HG02884 (cell line): ENCODE measurements around the gene KLHL26.

ENCODE experiments used
- ATAC-seq: cut with Tn5 transposase; IDR thresholded peaks from one replicate; pipeline ENCODE4 v1.9.1; 2021; ENCODE audit warnings: mild to moderate bottlenecking, moderate library complexity; ENCODE audit not compliant: unreplicated experiment

KLHL26 gene

DNA sequence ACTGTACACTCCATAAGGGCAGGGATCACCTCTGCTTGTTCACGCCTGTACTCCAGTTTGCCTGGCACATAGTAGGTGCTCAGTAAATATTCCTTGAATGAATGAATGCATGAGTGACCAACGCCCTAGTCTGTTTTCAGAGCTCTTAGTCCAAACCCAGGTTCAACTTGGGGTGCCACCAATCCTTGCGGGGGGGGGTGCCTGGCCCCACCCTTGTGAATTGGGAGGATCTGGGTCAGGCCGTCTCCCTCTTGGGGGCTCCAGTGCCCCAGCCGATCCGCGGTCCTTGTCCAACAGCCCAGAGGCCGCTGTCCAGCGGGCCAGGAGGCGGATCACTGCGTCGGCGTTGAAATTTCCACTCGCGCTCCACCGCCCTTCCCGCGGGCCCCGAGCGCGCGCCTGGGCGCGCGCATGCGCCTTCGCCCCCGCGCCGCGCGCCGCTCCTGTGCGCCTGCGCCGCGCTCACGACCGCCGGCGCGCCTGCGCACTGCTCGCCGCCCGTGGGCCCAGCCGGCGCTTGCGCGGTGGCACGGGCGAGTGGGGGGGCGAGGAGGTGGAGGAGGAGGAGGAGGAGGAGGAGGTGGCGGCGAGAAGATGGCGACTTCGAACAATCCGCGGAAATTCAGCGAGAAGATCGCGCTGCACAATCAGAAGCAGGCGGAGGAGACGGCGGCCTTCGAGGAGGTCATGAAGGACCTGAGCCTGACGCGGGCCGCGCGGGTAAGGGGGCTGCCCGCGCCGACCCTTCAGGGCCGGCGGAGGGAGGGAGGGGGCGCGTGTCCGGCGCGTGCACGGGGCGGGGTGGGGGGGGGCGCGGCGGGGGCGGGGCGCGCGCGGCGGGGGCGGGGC, 46.5 kb downstream of the KLHL26 start, which contains the start of gene CRTC1:
Gene CRTC1 (plus strand): TSS at position 572 of the 849 bp plus-strand sequence. CDS start 23 bp downstream, at position 595.
- peak; percentile 43 for ATAC-seq

DNA sequence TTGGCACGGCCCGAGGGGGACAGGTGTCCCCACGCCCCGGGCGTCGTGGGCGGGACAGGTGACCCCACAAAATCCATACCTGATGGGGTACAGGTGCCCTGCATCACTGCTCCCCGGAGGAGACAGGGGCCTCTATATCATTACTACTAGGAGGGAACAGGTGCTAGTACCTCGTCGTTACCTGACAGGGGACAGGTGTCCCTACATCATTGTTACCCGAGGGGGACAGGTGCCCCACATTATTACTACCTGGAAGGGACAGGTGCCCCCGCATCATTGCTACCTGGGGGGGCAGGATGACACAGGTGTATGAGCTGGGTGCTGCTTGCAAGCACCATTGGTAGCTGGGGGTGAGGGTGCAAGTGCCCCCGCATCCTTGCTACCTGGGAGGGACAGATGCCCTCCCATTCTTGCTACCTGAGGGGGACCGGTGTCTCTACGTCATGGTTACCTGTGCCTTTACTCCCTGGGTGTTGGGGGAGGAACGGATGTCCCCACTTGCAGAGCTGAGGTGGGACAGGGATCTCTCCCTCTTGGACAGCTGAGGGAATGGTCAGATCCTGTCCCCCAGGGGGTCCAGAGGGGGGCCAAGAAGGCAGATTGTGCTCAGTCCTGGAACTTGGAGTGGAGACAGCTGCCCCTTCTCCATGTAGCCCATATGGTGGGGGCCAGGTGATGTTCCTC, 47.3 kb downstream of the KLHL26 start:
- ATAC-seq: no peak

DNA sequence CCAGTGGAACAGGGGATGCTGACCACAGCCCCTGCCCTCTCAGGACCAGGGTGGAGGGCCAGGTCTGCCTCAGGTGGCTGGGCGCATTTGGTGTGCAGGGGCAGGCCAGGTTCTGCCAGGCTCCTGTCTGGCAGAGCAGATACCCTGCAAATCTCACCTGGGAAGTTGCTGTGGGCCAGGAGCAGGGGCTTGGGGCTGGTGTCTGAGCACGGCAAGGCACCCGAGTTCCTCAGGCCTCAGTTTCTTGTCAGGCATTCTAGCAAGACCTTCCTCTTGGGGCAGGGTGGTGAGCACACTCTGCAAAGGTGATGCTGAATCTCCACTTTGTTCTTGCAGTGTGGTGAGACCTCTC, 47.8 kb downstream of the KLHL26 start:
- ATAC-seq: no peak

GRCh38 chr19:18685597-18686190, 48.9 kb downstream of the KLHL26 start:
- no peak for ATAC-seq

- no peak for ATAC-seq
These were observed 51.1 kb downstream of the KLHL26 start for GRCh38 chr19:18687740-18688465.

- ATAC-seq: no peak
These were observed 59.2 kb downstream of the KLHL26 start for GRCh38 chr19:18696023-18696422.

GRCh38 chr19:18697680-18698079, 60.9 kb downstream of the KLHL26 start:
- ATAC-seq: no peak

- ATAC-seq: no peak
These were observed 61.7 kb downstream of the KLHL26 start for GRCh38 chr19:18698321-18699167.

DNA sequence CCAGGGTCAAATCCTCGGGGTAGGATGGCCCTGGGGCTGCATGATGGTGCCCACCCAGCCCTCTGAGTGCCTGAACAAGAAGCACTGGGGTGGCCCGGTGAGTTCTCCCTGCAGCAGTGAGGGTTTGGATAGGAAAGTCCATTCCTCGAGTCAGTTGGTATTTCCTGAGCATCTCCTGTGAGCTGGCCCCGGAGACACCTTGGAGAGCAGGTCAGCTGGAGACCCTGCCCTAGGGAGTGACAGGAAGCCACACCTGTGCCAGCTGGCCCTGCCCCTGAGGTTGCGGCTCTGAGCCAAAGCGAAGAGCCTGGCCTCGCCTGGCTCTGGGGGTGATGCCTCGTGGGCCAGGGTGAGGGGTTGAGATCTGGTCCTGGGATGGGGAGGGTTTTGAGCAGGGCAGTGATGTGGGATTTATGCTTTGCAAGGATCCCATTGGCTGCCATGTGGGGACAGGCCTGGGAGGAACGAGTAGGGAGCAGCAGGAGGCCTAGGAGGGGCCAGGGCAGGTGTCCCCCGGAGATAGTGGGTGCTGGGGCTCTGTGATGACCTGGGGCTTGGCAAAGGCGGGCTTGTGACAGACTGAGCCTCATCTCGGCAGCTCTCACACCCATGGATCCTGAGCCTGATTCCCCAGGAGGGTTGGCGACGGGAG, 62.7 kb downstream of the KLHL26 start:
- no peak for ATAC-seq

DNA sequence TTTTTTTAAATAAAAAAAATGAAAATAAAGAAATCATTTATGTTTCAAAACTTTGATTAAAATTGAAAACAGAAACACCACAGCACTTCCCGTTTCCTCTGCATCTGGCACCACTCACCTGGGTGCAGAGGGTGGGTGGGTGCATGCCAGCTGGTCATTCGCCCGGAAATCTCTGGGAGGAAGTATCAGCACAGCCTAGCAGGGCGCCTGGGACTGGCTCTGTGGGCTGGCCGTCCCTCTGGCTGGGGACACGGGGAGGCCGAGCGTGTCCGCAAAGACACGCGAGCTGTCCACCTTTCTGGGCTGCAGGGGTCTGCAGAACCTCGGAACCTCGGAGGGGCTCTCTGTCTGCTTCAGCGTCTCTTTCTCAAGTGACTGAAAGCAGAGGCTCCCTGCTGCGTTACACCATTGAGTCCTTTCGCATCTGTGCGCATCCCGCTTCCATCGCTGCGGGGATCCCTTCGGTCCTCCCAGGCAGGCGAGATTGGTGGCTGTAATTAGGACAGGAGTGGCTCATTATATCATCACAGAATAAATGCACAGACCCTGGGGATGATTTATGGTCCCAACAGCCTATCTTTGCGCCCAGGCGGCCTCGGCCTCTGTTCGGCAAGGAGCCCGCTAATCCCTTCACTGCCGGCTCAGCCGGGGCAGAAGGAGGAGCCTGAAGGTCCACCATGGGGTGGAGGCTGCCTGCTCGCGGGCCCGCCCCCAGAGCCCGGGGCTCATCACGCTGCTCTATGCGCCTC, 63.8 kb downstream of the KLHL26 start:
- ATAC-seq: peak; percentile 54

GRCh38 chr19:18701250-18701608, 64.4 kb downstream of the KLHL26 start:
- no peak for ATAC-seq

DNA sequence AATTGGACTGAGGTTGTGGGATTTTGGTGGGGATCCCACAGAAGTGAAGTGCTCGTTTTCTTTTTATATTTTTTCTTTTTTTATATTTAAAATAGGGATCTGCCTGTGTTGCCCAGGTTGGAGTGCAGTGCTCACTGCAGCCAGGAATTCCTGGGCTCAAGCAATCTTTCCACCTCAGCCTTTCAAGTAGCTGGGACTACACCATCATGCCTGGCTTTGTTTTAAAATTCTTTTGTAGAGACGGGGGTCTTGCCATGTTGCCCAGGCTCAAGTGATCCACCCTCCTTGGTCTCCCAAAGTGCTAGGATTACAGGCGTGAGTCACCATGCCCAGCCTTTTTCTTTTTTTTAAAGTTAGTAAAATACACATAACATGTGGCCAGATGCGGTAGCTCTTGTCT, 67.2 kb downstream of the KLHL26 start:
- ATAC-seq: no peak

DNA sequence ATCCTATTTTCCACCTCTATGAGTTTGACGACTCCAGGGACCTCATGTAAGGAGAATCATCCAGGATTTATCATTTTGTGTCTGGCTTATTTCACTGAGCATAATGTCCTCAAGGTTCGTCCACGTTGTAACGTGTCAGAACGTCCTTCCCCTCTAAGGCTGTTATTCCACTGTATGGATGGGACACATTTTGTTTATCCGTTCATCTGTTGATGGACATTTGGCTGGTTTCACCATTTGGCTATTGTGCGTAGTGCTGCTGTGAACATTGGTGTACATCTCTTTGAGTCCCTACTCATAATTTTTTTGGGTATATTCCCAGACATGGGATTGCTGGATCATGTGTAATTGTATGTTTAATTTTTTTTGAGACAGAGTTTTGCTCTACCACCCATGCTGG, 68.1 kb downstream of the KLHL26 start:
- ATAC-seq: no peak

- ATAC-seq: no peak
These were observed 71.8 kb downstream of the KLHL26 start for GRCh38 chr19:18708452-18709231.

DNA sequence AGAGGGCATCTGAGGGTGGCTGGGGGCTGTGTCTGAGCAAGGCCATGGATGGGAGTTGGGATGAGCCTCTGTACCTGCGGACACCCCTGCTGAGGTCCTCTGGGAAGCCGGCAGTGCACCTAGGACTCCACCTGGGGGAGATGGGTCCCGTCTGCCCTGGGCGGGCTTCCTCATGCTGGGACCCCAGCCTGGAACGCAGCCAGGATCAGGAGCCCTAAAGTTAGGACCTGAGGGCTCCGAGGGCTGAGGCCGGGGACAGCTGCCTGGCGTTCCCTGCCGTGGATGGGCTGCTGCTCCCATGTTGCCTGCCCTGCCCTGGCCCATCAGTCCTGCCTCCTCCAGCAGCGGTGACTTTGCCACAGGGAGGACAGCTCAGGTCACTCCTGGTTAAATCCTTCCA, 72.7 kb downstream of the KLHL26 start:
- no peak for ATAC-seq

GRCh38 chr19:18710186-18710585, 73.4 kb downstream of the KLHL26 start:
- no peak for ATAC-seq

DNA sequence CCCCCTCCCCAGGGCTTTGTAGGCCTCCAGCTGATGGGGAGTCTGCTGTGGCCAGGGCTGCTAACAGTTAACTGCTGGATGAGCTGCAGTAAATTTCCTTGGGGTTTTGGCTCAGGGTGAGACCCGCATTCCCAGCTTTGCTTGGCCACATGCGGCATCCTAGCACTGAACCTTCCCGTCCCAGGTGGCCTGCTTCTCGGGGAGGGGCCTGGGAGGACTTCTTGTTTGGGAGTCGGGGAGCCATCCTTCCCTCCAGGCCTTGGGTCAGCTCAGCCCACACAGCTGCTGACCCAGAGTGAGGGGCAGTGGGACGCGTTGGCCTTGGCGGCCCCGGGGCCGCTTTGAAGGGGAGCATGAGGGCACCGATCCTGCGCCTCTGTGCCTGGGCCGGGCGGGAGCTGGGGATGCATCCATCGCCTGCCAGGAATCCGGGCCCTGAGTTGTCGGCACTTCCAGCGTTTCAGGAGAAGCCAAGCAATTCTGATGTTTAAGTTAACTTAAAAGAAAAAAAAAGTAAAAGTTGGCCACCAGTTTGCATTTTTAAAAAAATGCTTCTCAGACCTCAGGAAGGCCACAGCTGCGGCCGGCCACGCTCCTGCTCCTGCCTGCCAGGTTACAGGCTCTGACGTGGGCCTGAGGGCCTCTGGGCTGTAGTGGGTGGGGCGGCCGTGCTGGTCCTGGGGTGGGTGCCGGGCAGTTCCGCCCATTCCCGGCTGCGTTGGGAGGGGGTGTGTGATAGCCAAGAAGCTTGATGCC, 74.3 kb downstream of the KLHL26 start:
- no peak for ATAC-seq

GRCh38 chr19:18711893-18712292, 75.1 kb downstream of the KLHL26 start:
- ATAC-seq: no peak
